Adrenal gland (tissue), 12 donors: ENCODE data around the gene ADCY5. TPM values are rescaled to one million over a fixed set of nuclear protein-coding genes. Genes with fewer than 3 reads are reported as not detected.
A peak's percentile ranks its signal among the peaks of the same experiment; 100 is the strongest.

ENCODE experiments used
- DNase-seq, 7 donors: peaks; one replicate each; pipeline ENCODE4 v3.0.0-alpha.2; 2019 to 2020
- H3K27ac ChIP-seq, 5 donors: fragments of 200-600 bp; sonication (generic) in 4 of 5; 1 replicate in 3 of 5; 2 replicates in 2 of 5; pipeline versions ENCODE4 v1.5.1 to v1.8.0; 2016 to 2020; ENCODE audit warnings: mild to moderate bottlenecking in 1 of 5
- H3K27me3 ChIP-seq: fragments of 200-600 bp; 2 replicates; pipeline ENCODE4 v1.8.0; 2021
- H3K36me3 ChIP-seq, 2 donors: fragments of 200-600 bp; replicated peaks in 1 of 2; 1 replicate in 1 of 2; 2 replicates in 1 of 2; pipeline versions ENCODE4 v1.5.1 to v1.8.0; 2018 to 2022
- H3K4me1 ChIP-seq, 2 donors: fragments of 200-600 bp; replicated peaks in 1 of 2; 1 replicate in 1 of 2; 2 replicates in 1 of 2; pipeline versions ENCODE4 v1.5.1 to v1.8.0; 2018 to 2021
- H3K4me3 ChIP-seq, 4 donors: fragments of 200-600 bp; sonication (generic) in 3 of 4; one replicate each; pipeline ENCODE4 v1.5.1; 2016 to 2018
- H3K9me3 ChIP-seq, 3 donors: fragments of 200-600 bp; sonication (generic) in 1 of 3; replicated peaks in 1 of 3; 1 replicate in 2 of 3; 2 replicates in 1 of 3; pipeline versions ENCODE4 v1.5.1 to v1.8.0; 2016 to 2021
- CTCF ChIP-seq, 6 experiments: fragments of 450-650 bp in 4 of 6; fragments of 200-600 bp in 2 of 6; sonication (generic) in 1 of 6; IDR thresholded peaks; 1 replicate in 5 of 6; 2 replicates in 1 of 6; pipeline versions ENCODE4 v1.5.1 to v1.8.0; 2016 to 2021; ENCODE audit warnings: antibody characterized with exemption in 6 of 6, mild to moderate bottlenecking in 2 of 6, moderate library complexity in 1 of 6
- POLR2A ChIP-seq, 2 donors: fragments of 450-650 bp; IDR thresholded peaks; one replicate each; pipeline ENCODE4 v1.6.1; 2017; ENCODE audit warnings: antibody characterized with exemption in 2 of 2, mild to moderate bottlenecking in 2 of 2, moderate library complexity in 1 of 2
- WGBS, 4 donors: extraction: QIAGEN DNeasy Blood & Tissue Kit in 2 of 4; methylation state at CpG; one replicate each; pipeline versions ENCODE4 v1.1.5 to v1.1.7; 2013 to 2017; 5-methylcytosine and 5-hydroxymethylcytosine counted together
- intact Hi-C, 2 donors: fragments of 100-400 bp; cut with DNase I; formaldehyde crosslinking; loops; one replicate each; pipeline versions ENCODE4 v1.14.1 to v1.15.0; 2022 to 2023
- polyA plus RNA-seq, 3 donors: library from polyadenylated mRNA; stranded (reverse); fragments of 200-250 nt in 2 of 3; fragments of 350-450 nt in 1 of 3; fragmentation: Illumina TruSeq in 1 of 3; extraction: RNeasy Lipid Tissue Mini Kit (QIAGEN cat#74804) in 1 of 3; gene quantifications; one replicate each; pipeline ENCODE4 v1.2.3, GENCODE V29; 2013 to 2014
- total RNA-seq, 9 donors: library from RNA; depleted of rRNA in 4 of 9; stranded (reverse); fragments of >200 nt in 4 of 9; fragments of 120-200 nt in 1 of 9; fragmentation: NEBNext Ultra II Directional in 1 of 9; extraction: Animal tissue kit (Norgen Biotek cat#: 25700) in 1 of 9; gene quantifications; one replicate each; pipeline versions ENCODE4 v1.1.0 to v1.2.4, GENCODE V29; 2013 to 2023
- donor health status: healthy with polysubstance abuse.
- donor health status: Bipolar disorder and iron deficiency.
- donor health status: DM: yes; HTN: yes; CAD: no.
- donor health status: DM: no; HTN: no; CAD: no.
- donor health status: DM: no; HTN: no; CAD: no.
- donor health status: DM: yes; HTN: yes; CAD: no.

ADCY5 gene
- total and polyA plus RNA-seq, 12 donors = 1.2 to 12.4 (median 4.4) TPM

- TF ChIP-seq CTCF (IDR thresholded peaks at IDR 0.05) (no peak), POLR2A (IDR thresholded peaks at IDR 0.05) (no peak)
- no peak for DNase-seq
- Histone ChIP-seq H3K36me3 (no peaks in the 10 kb centered on the region), H3K27ac (peak overlapping the region in 1 of 5 donors; percentile 53), H3K4me1 (peaks cover 0 to 4% of the 10 kb centered on the region in 2 donors), H3K27me3 (no peaks in the 10 kb centered on the region), H3K9me3 (no peaks in the 10 kb centered on the region), H3K4me3 (no peak overlapping the region)
- WGBS, 4 donors = 94 to 100% (median 98%) methylated on average over 3 to 5 of the region's 5 CpGs
- intact Hi-C loops = no loop called here
Measured at GRCh38 chr3:123397050-123397590, 51.8 kb downstream of the ADCY5 start.

GRCh38 chr3:123396171-123397049, 52.5 kb downstream of the ADCY5 start:
- intact Hi-C loops = no loop called here
- 62 to 67% (median 64%) methylated on average over 7 to 8 of the region's 8 CpGs for WGBS, 4 donors
- no peak for TF ChIP-seq CTCF (IDR thresholded peaks at IDR 0.05)
- H3K27ac ChIP-seq = peak overlapping the region in 1 of 5 donors; percentile 53
- H3K36me3 ChIP-seq = no peaks in the 10 kb centered on the region
- H3K27me3 ChIP-seq = no peaks in the 10 kb centered on the region
- no peak overlapping the region for H3K4me3 ChIP-seq
- no peak for DNase-seq
- H3K4me1 ChIP-seq = peaks cover 6 to 9% of the 10 kb centered on the region in 2 donors
- H3K9me3 ChIP-seq = no peaks in the 10 kb centered on the region

GRCh38 chr3:123395235-123395634, 53.7 kb downstream of the ADCY5 start:
- intact Hi-C loops = no loop called here
- no peak for DNase-seq
- Histone ChIP-seq H3K36me3 (no peaks in the 10 kb centered on the region), H3K27me3 (no peaks in the 10 kb centered on the region), H3K4me1 (peaks cover 17 to 21% of the 10 kb centered on the region in 2 donors), H3K27ac (peak overlapping the region in 1 of 5 donors; percentile 35), H3K9me3 (no peaks in the 10 kb centered on the region), H3K4me3 (no peak overlapping the region)
- WGBS, 4 donors = 92 to 94% (median 93%) methylated on average over 5 of the region's 5 CpGs
- TF ChIP-seq POLR2A (IDR thresholded peaks at IDR 0.05) (no peak), CTCF (IDR thresholded peaks at IDR 0.05) (no peak)

- H3K4me3 ChIP-seq = no peak overlapping the region
- H3K27me3 ChIP-seq = no peaks in the 10 kb centered on the region
- no peaks in the 10 kb centered on the region for H3K36me3 ChIP-seq
- DNase-seq = no peak
- intact Hi-C loops = no loop called here
- H3K4me1 ChIP-seq = peaks cover 17 to 27% of the 10 kb centered on the region in 2 donors
- peak overlapping the region in 1 of 5 donors; percentile 35 for H3K27ac ChIP-seq
- no peaks in the 10 kb centered on the region for H3K9me3 ChIP-seq
- TF ChIP-seq POLR2A (IDR thresholded peaks at IDR 0.05) (no peak), CTCF (IDR thresholded peaks at IDR 0.05) (no peak)
- WGBS, 4 donors = 71 to 78% (median 77%) methylated on average over 5 of the region's 5 CpGs
Measured at GRCh38 chr3:123394391-123395020, 54.4 kb downstream of the ADCY5 start.
